Liver (tissue), 9 donors: Measurements from ENCODE around the gene DLGAP4. TPM values are rescaled to one million over a fixed set of nuclear protein-coding genes. Genes with fewer than 3 reads are reported as not detected.

Experiments used
- DNase-seq: peaks from one replicate; pipeline ENCODE4 v3.0.0-alpha.2; 2017; ENCODE audit warnings: low spot score
- H3K27ac ChIP-seq, 2 donors: one replicate each; pipeline ENCODE4 v1.7.0; 2013; ENCODE audit warnings: inconsistent platforms in 2 of 2, low read length in 2 of 2, control low read depth in 1 of 2, low read depth in 1 of 2, mild to moderate bottlenecking in 1 of 2
- H3K27me3 ChIP-seq, 4 donors: one replicate each; pipeline versions ENCODE4 v1.6.1 to v1.7.0; 2013; ENCODE audit warnings: low read length in 3 of 4, inconsistent platforms in 1 of 4, mild to moderate bottlenecking in 1 of 4, moderate library complexity in 1 of 4; ENCODE audit not compliant: control insufficient read depth in 4 of 4, insufficient read depth in 4 of 4
- H3K36me3 ChIP-seq, 4 donors: one replicate each; pipeline versions ENCODE4 v1.6.1 to v1.7.0; 2013; ENCODE audit warnings: low read length in 3 of 4, mild to moderate bottlenecking in 3 of 4, low read depth in 1 of 4, moderate library complexity in 1 of 4; ENCODE audit not compliant: control insufficient read depth in 4 of 4, insufficient read depth in 3 of 4
- H3K4me1 ChIP-seq, 4 donors: one replicate each; pipeline versions ENCODE4 v1.6.1 to v1.7.0; 2013; ENCODE audit warnings: low read length in 3 of 4, mild to moderate bottlenecking in 3 of 4, moderate library complexity in 1 of 4; ENCODE audit not compliant: control insufficient read depth in 4 of 4, insufficient read depth in 4 of 4
- H3K4me3 ChIP-seq, 3 donors: one replicate each; pipeline versions ENCODE4 v1.6.1 to v1.7.0; 2013; ENCODE audit warnings: low read length in 3 of 3, control low read depth in 1 of 3, low read depth in 1 of 3, mild to moderate bottlenecking in 1 of 3
- H3K9ac ChIP-seq, 2 donors: one replicate each; pipeline ENCODE4 v1.7.0; 2013; ENCODE audit warnings: low read length in 2 of 2, mild to moderate bottlenecking in 2 of 2, moderate library complexity in 2 of 2, control low read depth in 1 of 2, low read depth in 1 of 2
- H3K9me3 ChIP-seq, 4 donors: one replicate each; pipeline versions ENCODE4 v1.6.1 to v1.7.0; 2013; ENCODE audit warnings: low read length in 3 of 4; ENCODE audit not compliant: control insufficient read depth in 4 of 4
- ATF3 ChIP-seq: IDR thresholded peaks from 2 replicates; pipeline ENCODE4 v1.6.1; 2016; ENCODE audit warnings: antibody characterized with exemption
- CTCF ChIP-seq: fragments of 150-350 bp; IDR thresholded peaks from 2 replicates; pipeline ENCODE4 v1.5.1; 2017; ENCODE audit warnings: improper control_type of control experiment, low read depth, low read length; ENCODE audit not compliant: missing input control
- EGR1 ChIP-seq, 2 donors: IDR thresholded peaks; 2 replicates each; pipeline ENCODE4 v1.6.1; 2016 to 2018; ENCODE audit warnings: antibody characterized with exemption in 2 of 2, low read depth in 2 of 2
- FOXA1 ChIP-seq: IDR thresholded peaks from 2 replicates; pipeline ENCODE4 v1.6.1; 2016; ENCODE audit warnings: antibody characterized with exemption
- FOXA2 ChIP-seq: IDR thresholded peaks from 2 replicates; pipeline ENCODE4 v1.6.1; 2016; ENCODE audit warnings: antibody characterized with exemption
- GABPA ChIP-seq, 2 donors: IDR thresholded peaks in 1 of 2; conservative IDR thresholded peaks in 1 of 2; 2 replicates each; pipeline ENCODE4 v1.6.1; 2016; ENCODE audit warnings: antibody characterized with exemption in 2 of 2, mild to moderate bottlenecking in 1 of 2, moderate library complexity in 1 of 2
- HNF4A ChIP-seq, 2 donors: conservative IDR thresholded peaks; 2 replicates each; pipeline ENCODE4 v1.6.1; 2016; ENCODE audit warnings: antibody characterized with exemption in 2 of 2, mild to moderate bottlenecking in 2 of 2
- HNF4G ChIP-seq: IDR thresholded peaks from 2 replicates; pipeline ENCODE4 v1.6.1; 2016; ENCODE audit warnings: antibody characterized with exemption
- JUND ChIP-seq, 2 donors: IDR thresholded peaks; 2 replicates each; pipeline ENCODE4 v1.6.1; 2016; ENCODE audit warnings: antibody characterized with exemption in 2 of 2
- MAX ChIP-seq: IDR thresholded peaks from 2 replicates; pipeline ENCODE4 v1.6.1; 2016; ENCODE audit warnings: antibody characterized with exemption
- NR2F2 ChIP-seq: IDR thresholded peaks from 2 replicates; pipeline ENCODE4 v1.6.1; 2016; ENCODE audit warnings: antibody characterized with exemption
- RAD21 ChIP-seq, 2 donors: IDR thresholded peaks; 2 replicates each; pipeline ENCODE4 v1.6.1; 2016; ENCODE audit warnings: antibody characterized with exemption in 2 of 2, mild to moderate bottlenecking in 2 of 2
- REST ChIP-seq: IDR thresholded peaks from 2 replicates; pipeline ENCODE4 v1.6.1; 2016; ENCODE audit warnings: antibody characterized with exemption, mild to moderate bottlenecking
- RXRA ChIP-seq, 2 donors: IDR thresholded peaks; 2 replicates each; pipeline ENCODE4 v1.6.1; 2017 to 2018; ENCODE audit warnings: antibody characterized with exemption in 2 of 2, mild to moderate bottlenecking in 1 of 2
- TAF1 ChIP-seq: conservative IDR thresholded peaks from 2 replicates; pipeline ENCODE4 v1.6.1; 2016; ENCODE audit warnings: antibody characterized with exemption, mild to moderate bottlenecking
- YY1 ChIP-seq: IDR thresholded peaks from 2 replicates; pipeline ENCODE4 v1.6.1; 2016; ENCODE audit warnings: antibody characterized with exemption, mild to moderate bottlenecking
- ZBTB33 ChIP-seq: IDR thresholded peaks from 2 replicates; pipeline ENCODE4 v1.6.1; 2016; ENCODE audit warnings: antibody characterized with exemption
- WGBS: extraction: QIAGEN DNeasy Blood & Tissue Kit; methylation state at CpG from one replicate; pipeline ENCODE4 v1.1.7; 2013; 5-methylcytosine and 5-hydroxymethylcytosine counted together
- polyA plus RNA-seq, 2 donors: library from polyadenylated mRNA; stranded (reverse) in 1 of 2; unstranded in 1 of 2; fragments of 200-250 nt in 1 of 2; fragments of >200 nt in 1 of 2; fragmentation: Nextera tagmentation in 1 of 2; extraction: Ambion mirVana in 1 of 2; gene quantifications; one replicate each; pipeline versions ENCODE4 v1.2.1 to v1.2.3, GENCODE V29; 2013 to 2015
- total RNA-seq, 2 donors: library from RNA; depleted of rRNA; stranded (reverse); fragments of >200 nt; gene quantifications; one replicate each; pipeline ENCODE4 v1.2.3, GENCODE V29; 2014
- donor health status: healthy.
- donor health status: healthy.
- donor health status: healthy.
- donor health status: healthy.
- donor health status: healthy.

Gene DLGAP4
- total and polyA plus RNA-seq, 4 donors, result 2.9 to 18.7 (median 11.2) TPM

- Histone ChIP-seq H3K4me1 (no peaks in the 10 kb centered on the region), H3K27me3 (peaks cover 0 to 3% (median 1%) of the 10 kb centered on the region in 4 donors), H3K9ac (no peak overlapping the region), H3K36me3 (no peaks in the 10 kb centered on the region), H3K27ac (no peak overlapping the region), H3K4me3 (no peak overlapping the region), H3K9me3 (no peaks in the 10 kb centered on the region)
- TF ChIP-seq ZBTB33 (no peak), YY1 (no peak), EGR1 (IDR thresholded peaks at IDR 0.05; ENCODE audit: low read depth in 2 of 2) (no peak), FOXA2 (no peak), GABPA (IDR thresholded peaks at IDR 0.05 in 1 of 2, conservative IDR thresholded peaks at IDR 0.05 in 1 of 2) (no peak), CTCF (no peak), ATF3 (no peak)
- DNase-seq, result no peak
- 73% methylated on average over 4 of the region's 4 CpGs for WGBS
Observed at GRCh38 chr20:36336204-36336603, 30.1 kb downstream of the DLGAP4 start.

GRCh38 chr20:36336954-36337704 lies 31.0 kb downstream of the DLGAP4 start:
- peaks cover 0 to 3% (median 1%) of the 10 kb centered on the region in 4 donors for H3K27me3 ChIP-seq
- no peaks in the 10 kb centered on the region for H3K9me3 ChIP-seq
- no peak overlapping the region for H3K9ac ChIP-seq
- TF ChIP-seq JUND (IDR thresholded peaks at IDR 0.05), result no peak
- no peak for TF ChIP-seq NR2F2
- TF ChIP-seq RAD21 (IDR thresholded peaks at IDR 0.05), result no peak
- no peak for TF ChIP-seq CTCF
- no peak for TF ChIP-seq FOXA2
- TF ChIP-seq ZBTB33, result no peak
- TF ChIP-seq RXRA (IDR thresholded peaks at IDR 0.05), result no peak
- no peak for TF ChIP-seq MAX
- TF ChIP-seq FOXA1, result no peak
- TF ChIP-seq YY1, result no peak
- no peak for TF ChIP-seq GABPA (IDR thresholded peaks at IDR 0.05 in 1 of 2, conservative IDR thresholded peaks at IDR 0.05 in 1 of 2)
- TF ChIP-seq ATF3, result no peak
- no peak for TF ChIP-seq REST
- no peak for TF ChIP-seq TAF1
- no peak for TF ChIP-seq HNF4G
- no peak for TF ChIP-seq HNF4A (conservative IDR thresholded peaks at IDR 0.05)
- H3K4me3 ChIP-seq, result no peak overlapping the region
- H3K4me1 ChIP-seq, result no peaks in the 10 kb centered on the region
- DNase-seq, result no peak
- WGBS, result 58% methylated on average over 13 of the region's 13 CpGs
- H3K27ac ChIP-seq, result no peak overlapping the region
- no peaks in the 10 kb centered on the region for H3K36me3 ChIP-seq
